ENCODE results near the gene IQGAP2.

The IQGAP2 gene

GRCh38 chr5:76591366-76591765 lies 188.3 kb downstream of the IQGAP2 start:
- H3K27ac ChIP-seq (ENCODE audit: low read depth, low read length), result no peak overlapping the region
- no peaks in the 10 kb centered on the region for H3K27me3 ChIP-seq (ENCODE audit: low read length)
- no peak overlapping the region for H3K9ac ChIP-seq (ENCODE audit: low read length)
- no peak overlapping the region for H3K4me3 ChIP-seq (ENCODE audit: insufficient read depth, low read length, poor library complexity, severe bottlenecking)
- H2AFZ ChIP-seq (ENCODE audit: low read depth, low read length, severe bottlenecking), result no peak overlapping the region
- no peak for TF ChIP-seq EZH2phosphoT487 (conservative IDR thresholded peaks at IDR 0.05; ENCODE audit: low read length)
- H3K4me2 ChIP-seq (ENCODE audit: low read depth, low read length, poor library complexity, severe bottlenecking), result no peak overlapping the region
- H3K36me3 ChIP-seq (ENCODE audit: low read length), result no peaks in the 10 kb centered on the region
- H3K9me3 ChIP-seq (ENCODE audit: insufficient read depth, low read length), result no peaks in the 10 kb centered on the region
- H4K20me1 ChIP-seq (ENCODE audit: low read depth, low read length), result no peaks in the 10 kb centered on the region
- H3F3A ChIP-seq (ENCODE audit: insufficient read depth), result no peaks in the 10 kb centered on the region
- H3K79me2 ChIP-seq (ENCODE audit: insufficient read depth, low read length), result no peaks in the 10 kb centered on the region
- H3K9me2 ChIP-seq (replicated peaks; ENCODE audit: insufficient read depth, low read length), result no peaks in the 10 kb centered on the region

GRCh38 chr5:76592692-76593091 lies 189.6 kb downstream of the IQGAP2 start:
- no peak overlapping the region for H3K4me2 ChIP-seq (ENCODE audit: low read depth, low read length, poor library complexity, severe bottlenecking)
- TF ChIP-seq EZH2phosphoT487 (conservative IDR thresholded peaks at IDR 0.05; ENCODE audit: low read length), result no peak
- TF ChIP-seq CTCF (IDR thresholded peaks at IDR 0.05; ENCODE audit: insufficient read depth, low read length, poor library complexity, severe bottlenecking), result no peak
- no peaks in the 10 kb centered on the region for H4K20me1 ChIP-seq (ENCODE audit: low read depth, low read length)

GRCh38 chr5:76594107-76594506 lies 191.0 kb downstream of the IQGAP2 start:
- no peaks in the 10 kb centered on the region for H3K27me3 ChIP-seq (ENCODE audit: low read length)
- H3K4me2 ChIP-seq (ENCODE audit: low read depth, low read length, poor library complexity, severe bottlenecking), result no peak overlapping the region
- H3K4me3 ChIP-seq (ENCODE audit: insufficient read depth, low read length, poor library complexity, severe bottlenecking), result no peak overlapping the region
- no peaks in the 10 kb centered on the region for H3K79me2 ChIP-seq (ENCODE audit: insufficient read depth, low read length)
- no peaks in the 10 kb centered on the region for H3K9me3 ChIP-seq (ENCODE audit: insufficient read depth, low read length)
- H3K27ac ChIP-seq (ENCODE audit: low read depth, low read length), result no peak overlapping the region
- no peaks in the 10 kb centered on the region for H3K36me3 ChIP-seq (ENCODE audit: low read length)
- H4K20me1 ChIP-seq (ENCODE audit: low read depth, low read length), result no peaks in the 10 kb centered on the region
- no peaks in the 10 kb centered on the region for H3K9me2 ChIP-seq (replicated peaks; ENCODE audit: insufficient read depth, low read length)
- no peaks in the 10 kb centered on the region for H3F3A ChIP-seq (ENCODE audit: insufficient read depth)
- TF ChIP-seq CTCF (IDR thresholded peaks at IDR 0.05; ENCODE audit: insufficient read depth, low read length, poor library complexity, severe bottlenecking) (no peak), EZH2phosphoT487 (conservative IDR thresholded peaks at IDR 0.05; ENCODE audit: low read length) (no peak)
- no peak overlapping the region for H3K9ac ChIP-seq (ENCODE audit: low read length)
- H2AFZ ChIP-seq (ENCODE audit: low read depth, low read length, severe bottlenecking), result no peak overlapping the region

More at GRCh38 chr5:76592692-76593091, 189.6 kb downstream of the IQGAP2 start:
- Histone ChIP-seq H3K36me3 (ENCODE audit: low read length) (no peaks in the 10 kb centered on the region), H3K9ac (ENCODE audit: low read length) (no peak overlapping the region), H3K4me3 (ENCODE audit: insufficient read depth, low read length, poor library complexity, severe bottlenecking) (no peak overlapping the region), H3F3A (ENCODE audit: insufficient read depth) (no peaks in the 10 kb centered on the region), H3K9me3 (ENCODE audit: insufficient read depth, low read length) (no peaks in the 10 kb centered on the region), H2AFZ (ENCODE audit: low read depth, low read length, severe bottlenecking) (no peak overlapping the region), H3K27me3 (ENCODE audit: low read length) (no peaks in the 10 kb centered on the region), H3K79me2 (ENCODE audit: insufficient read depth, low read length) (no peaks in the 10 kb centered on the region), H3K9me2 (replicated peaks; ENCODE audit: insufficient read depth, low read length) (no peaks in the 10 kb centered on the region), H3K27ac (ENCODE audit: low read depth, low read length) (no peak overlapping the region)

- H4K20me1 ChIP-seq (ENCODE audit: low read depth, low read length), result no peaks in the 10 kb centered on the region
- H3K27ac ChIP-seq (ENCODE audit: low read depth, low read length), result no peak overlapping the region
- no peak overlapping the region for H3K9ac ChIP-seq (ENCODE audit: low read length)
These were observed 192.8 kb downstream of the IQGAP2 start for GRCh38 chr5:76595755-76596481.

More at GRCh38 chr5:76595755-76596481, 192.8 kb downstream of the IQGAP2 start:
- no peaks in the 10 kb centered on the region for H3K9me3 ChIP-seq (ENCODE audit: insufficient read depth, low read length)
- no peak overlapping the region for H3K4me3 ChIP-seq (ENCODE audit: insufficient read depth, low read length, poor library complexity, severe bottlenecking)
- H3K79me2 ChIP-seq (ENCODE audit: insufficient read depth, low read length), result no peaks in the 10 kb centered on the region
- TF ChIP-seq EZH2phosphoT487 (conservative IDR thresholded peaks at IDR 0.05; ENCODE audit: low read length) (no peak), CTCF (IDR thresholded peaks at IDR 0.05; ENCODE audit: insufficient read depth, low read length, poor library complexity, severe bottlenecking) (no peak)
- no peaks in the 10 kb centered on the region for H3K9me2 ChIP-seq (replicated peaks; ENCODE audit: insufficient read depth, low read length)
- no peaks in the 10 kb centered on the region for H3F3A ChIP-seq (ENCODE audit: insufficient read depth)
- no peaks in the 10 kb centered on the region for H3K36me3 ChIP-seq (ENCODE audit: low read length)
- H2AFZ ChIP-seq (ENCODE audit: low read depth, low read length, severe bottlenecking), result no peak overlapping the region
- H3K27me3 ChIP-seq (ENCODE audit: low read length), result no peaks in the 10 kb centered on the region
- H3K4me2 ChIP-seq (ENCODE audit: low read depth, low read length, poor library complexity, severe bottlenecking), result no peak overlapping the region

All from SU-DHL-6 (cell line).